H1 (cell line): Measurements from ENCODE around the gene SELENOO.
A peak's percentile ranks its signal among the peaks of the same experiment; 100 is the strongest.

Experiments
- ASH2L ChIP-seq: fragments of 200-600, 300-600 bp; sonication (generic); IDR thresholded peaks from one replicate; pipeline ENCODE4 v1.7.1; 2017; ENCODE audit warnings: low read length
- BACH1 ChIP-seq: IDR thresholded peaks from 2 replicates; pipeline ENCODE4 v1.6.1; 2012; ENCODE audit warnings: low read length, improper control_type of control experiment
- CBX8 ChIP-seq: fragments of 300-800, 300-1000 bp; sonication (generic); IDR thresholded peaks from 2 replicates; pipeline ENCODE4 v1.7.1; 2016; ENCODE audit warnings: low read depth, low read length, borderline replicate concordance
- EZH2 ChIP-seq: fragments of 200-600 bp; sonication (generic); IDR thresholded peaks from 2 replicates; pipeline ENCODE4 v1.7.1; 2012; ENCODE audit warnings: low read depth, mild to moderate bottlenecking, moderate library complexity, low read length, inconsistent platforms; ENCODE audit not compliant: severe bottlenecking
- FOSL1 ChIP-seq: IDR thresholded peaks from 2 replicates; pipeline ENCODE4 v1.6.1; 2011; ENCODE audit warnings: mild to moderate bottlenecking, low read depth, low read length, moderate library complexity; ENCODE audit not compliant: insufficient read depth
- POLR2A ChIP-seq, 2 experiments: IDR thresholded peaks; 1 replicate in 1 of 2; 2 replicates in 1 of 2; pipeline ENCODE4 v1.6.1; 2011; ENCODE audit warnings: low read depth in 2 of 2, low read length in 2 of 2, mild to moderate bottlenecking in 2 of 2; ENCODE audit errors: control extremely low read depth in 1 of 2
- POLR2AphosphoS5 ChIP-seq: IDR thresholded peaks from 2 replicates; pipeline ENCODE4 v1.6.1; 2011; ENCODE audit warnings: low read depth, low read length
- POU5F1 ChIP-seq: IDR thresholded peaks from 2 replicates; pipeline ENCODE4 v1.6.1; 2011; ENCODE audit warnings: low read depth, mild to moderate bottlenecking, low read length, moderate library complexity
- SIN3A ChIP-seq, 2 experiments: IDR thresholded peaks in 1 of 2; conservative IDR thresholded peaks in 1 of 2; 2 replicates each; pipeline ENCODE4 v1.6.1; 2011 to 2012; ENCODE audit warnings: low read length in 2 of 2, improper control_type of control experiment in 1 of 2, low read depth in 1 of 2, mild to moderate bottlenecking in 1 of 2
- TCF12 ChIP-seq: IDR thresholded peaks from 2 replicates; pipeline ENCODE4 v1.6.1; 2011; ENCODE audit warnings: low read depth, mild to moderate bottlenecking, low read length
- ZNF274 ChIP-seq: IDR thresholded peaks from 2 replicates; pipeline ENCODE4 v1.7.0; 2012; ENCODE audit warnings: low read length, borderline replicate concordance; ENCODE audit errors: extremely low read depth
- TF ChIP-seq, protein P1 (sequence below): IDR thresholded peaks from 2 replicates; pipeline ENCODE4 v1.6.1; 2011; ENCODE audit warnings: low read length, improper control_type of control experiment
- TF ChIP-seq, protein P2 (sequence below), 3 experiments: IDR thresholded peaks; 1 replicate in 2 of 3; 2 replicates in 1 of 3; pipeline versions ENCODE4 v1.5.1 to v1.6.1; 2011; ENCODE audit warnings: low read length in 3 of 3, mild to moderate bottlenecking in 3 of 3, inconsistent platforms in 2 of 3, low read depth in 1 of 3, moderate library complexity in 1 of 3; ENCODE audit not compliant: insufficient read depth in 1 of 3; ENCODE audit errors: control extremely low read depth in 1 of 3
- TF ChIP-seq, protein P3 (sequence below): IDR thresholded peaks from 2 replicates; pipeline ENCODE4 v1.6.1; 2012; ENCODE audit warnings: inconsistent platforms

DNA sequence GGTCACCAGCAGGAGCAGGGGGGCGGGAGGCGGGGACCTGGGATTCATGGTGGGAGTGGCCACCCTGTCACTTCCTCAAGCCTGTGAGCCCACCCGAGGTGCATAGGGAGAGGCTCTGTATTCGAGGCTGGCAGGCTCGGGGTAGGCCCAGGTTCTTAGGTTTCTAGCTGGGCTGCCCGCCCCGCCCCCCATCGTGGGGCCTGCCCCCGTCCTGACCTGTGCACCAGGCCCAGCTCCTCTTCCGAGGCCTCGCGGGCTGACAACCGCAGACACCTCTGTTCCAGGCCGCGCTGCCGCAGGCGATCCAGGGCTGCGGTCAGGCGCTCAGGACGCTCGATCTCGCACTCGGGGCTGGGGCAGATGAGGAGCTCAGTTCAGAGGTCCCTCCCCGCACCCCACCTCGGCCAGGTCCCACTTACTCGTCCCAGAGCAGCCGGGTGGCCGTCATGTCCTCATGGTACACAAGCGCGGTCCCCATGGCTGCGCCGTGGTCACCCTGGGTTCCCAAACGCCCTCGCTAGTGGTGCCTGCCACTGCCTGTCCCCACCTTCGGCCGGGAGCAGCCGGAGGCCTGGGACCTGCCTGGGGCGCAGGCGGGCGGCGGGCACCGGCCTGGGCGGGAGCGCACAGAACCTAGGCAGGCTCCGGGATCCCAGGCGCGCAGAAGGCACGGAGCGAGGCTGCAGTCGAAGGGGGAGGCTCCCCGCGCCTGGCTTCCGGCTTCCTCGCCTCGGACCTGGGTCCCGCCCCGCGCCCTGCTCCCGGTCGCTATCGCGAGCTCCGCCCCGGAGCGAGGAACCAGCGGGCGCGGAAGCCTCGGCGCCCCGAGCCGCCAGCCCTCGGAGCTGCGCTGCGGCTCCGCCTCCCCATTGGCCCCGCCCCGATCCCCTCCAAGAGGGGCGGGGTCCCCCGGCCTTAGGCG is 50.0 kb downstream of the SELENOO start, which contains the start of gene HDAC10:
- TF ChIP-seq, protein P1, sequence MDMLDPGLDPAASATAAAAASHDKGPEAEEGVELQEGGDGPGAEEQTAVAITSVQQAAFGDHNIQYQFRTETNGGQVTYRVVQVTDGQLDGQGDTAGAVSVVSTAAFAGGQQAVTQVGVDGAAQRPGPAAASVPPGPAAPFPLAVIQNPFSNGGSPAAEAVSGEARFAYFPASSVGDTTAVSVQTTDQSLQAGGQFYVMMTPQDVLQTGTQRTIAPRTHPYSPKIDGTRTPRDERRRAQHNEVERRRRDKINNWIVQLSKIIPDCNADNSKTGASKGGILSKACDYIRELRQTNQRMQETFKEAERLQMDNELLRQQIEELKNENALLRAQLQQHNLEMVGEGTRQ: no peak
- TF ChIP-seq FOSL1: no peak
- no peak for TF ChIP-seq ASH2L
- TF ChIP-seq, protein P2, sequence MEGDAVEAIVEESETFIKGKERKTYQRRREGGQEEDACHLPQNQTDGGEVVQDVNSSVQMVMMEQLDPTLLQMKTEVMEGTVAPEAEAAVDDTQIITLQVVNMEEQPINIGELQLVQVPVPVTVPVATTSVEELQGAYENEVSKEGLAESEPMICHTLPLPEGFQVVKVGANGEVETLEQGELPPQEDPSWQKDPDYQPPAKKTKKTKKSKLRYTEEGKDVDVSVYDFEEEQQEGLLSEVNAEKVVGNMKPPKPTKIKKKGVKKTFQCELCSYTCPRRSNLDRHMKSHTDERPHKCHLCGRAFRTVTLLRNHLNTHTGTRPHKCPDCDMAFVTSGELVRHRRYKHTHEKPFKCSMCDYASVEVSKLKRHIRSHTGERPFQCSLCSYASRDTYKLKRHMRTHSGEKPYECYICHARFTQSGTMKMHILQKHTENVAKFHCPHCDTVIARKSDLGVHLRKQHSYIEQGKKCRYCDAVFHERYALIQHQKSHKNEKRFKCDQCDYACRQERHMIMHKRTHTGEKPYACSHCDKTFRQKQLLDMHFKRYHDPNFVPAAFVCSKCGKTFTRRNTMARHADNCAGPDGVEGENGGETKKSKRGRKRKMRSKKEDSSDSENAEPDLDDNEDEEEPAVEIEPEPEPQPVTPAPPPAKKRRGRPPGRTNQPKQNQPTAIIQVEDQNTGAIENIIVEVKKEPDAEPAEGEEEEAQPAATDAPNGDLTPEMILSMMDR (IDR thresholded peaks at IDR 0.05; ENCODE audit: control extremely low read depth in 1 of 3, insufficient read depth in 1 of 3, low read depth in 1 of 3, low read length in 3 of 3): no peak
- no peak for TF ChIP-seq TCF12
- TF ChIP-seq CBX8: no peak
- TF ChIP-seq EZH2: no peak
- TF ChIP-seq ZNF274: no peak
- TF ChIP-seq SIN3A (conservative IDR thresholded peaks at IDR 0.05 in 1 of 2, IDR thresholded peaks at IDR 0.05 in 1 of 2; ENCODE audit: low read depth in 1 of 2, low read length in 2 of 2): peak in 1 of 2 experiments; percentile 54; a peak in 1 of 4 replicates
- TF ChIP-seq POLR2A (IDR thresholded peaks at IDR 0.05; ENCODE audit: control extremely low read depth in 1 of 2, low read depth in 2 of 2, low read length in 2 of 2): peak in 1 of 2 experiments; percentile 44; a peak in 2 of 3 replicates
- TF ChIP-seq POLR2AphosphoS5: peak; percentile 44; the same call in 1 of the 2 replicates
- TF ChIP-seq, protein P3, sequence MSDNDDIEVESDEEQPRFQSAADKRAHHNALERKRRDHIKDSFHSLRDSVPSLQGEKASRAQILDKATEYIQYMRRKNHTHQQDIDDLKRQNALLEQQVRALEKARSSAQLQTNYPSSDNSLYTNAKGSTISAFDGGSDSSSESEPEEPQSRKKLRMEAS: peak; percentile 16
- TF ChIP-seq BACH1: no peak
- no peak for TF ChIP-seq POU5F1
